ENCODE data around the gene DNAH1.
"Not testable (repeated sequence)": the region's sequence is repeated elsewhere in the genome, so short reads cannot be mapped to it uniquely, and the experiment has no call there.

DNAH1 gene

DNA sequence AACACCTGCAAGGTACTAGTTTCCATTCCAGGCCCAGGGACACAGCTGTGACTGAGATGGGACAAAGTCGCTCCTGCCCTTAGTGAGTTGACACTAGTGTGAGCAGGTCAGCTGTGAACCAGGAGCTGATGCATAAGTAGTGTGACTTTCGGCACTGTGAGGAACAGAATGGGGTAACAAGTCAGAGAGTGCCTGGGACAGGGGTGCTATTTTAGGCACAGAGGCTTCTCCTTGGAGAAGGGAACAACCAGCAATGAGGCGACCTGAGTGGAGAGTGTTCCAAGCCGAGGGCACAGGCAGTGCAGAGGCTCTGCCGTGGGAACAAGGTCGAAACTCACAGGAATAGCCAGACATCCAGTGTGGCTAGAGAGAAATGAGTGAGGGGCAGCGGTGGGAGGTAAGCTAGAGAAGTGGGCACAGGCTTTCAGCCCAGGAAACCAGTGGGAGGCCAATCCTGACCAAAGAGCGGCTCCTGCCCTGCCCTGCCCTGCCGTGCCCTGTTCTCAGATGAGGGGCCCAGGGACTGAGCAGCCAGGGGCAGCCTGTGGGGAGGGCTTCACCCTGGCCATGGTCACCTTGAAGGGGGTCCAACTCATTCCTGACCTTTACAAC lies 14.2 kb downstream of the DNAH1 start:
- Histone ChIP-seq H3K4me2 (ENCODE audit: low read depth, low read length) (no peak overlapping the region), H3K27me3 (replicated peaks; ENCODE audit: insufficient read depth, low read length) (no peaks in the 10 kb centered on the region), H3K27ac (ENCODE audit: low read length) (no peak overlapping the region), H3K4me3 (ENCODE audit: low read length) (no peak overlapping the region), H3K36me3 (replicated peaks; ENCODE audit: insufficient read depth, low read length) (no peaks in the 10 kb centered on the region), H3K9me2 (replicated peaks; ENCODE audit: insufficient read depth, low read length) (no peaks in the 10 kb centered on the region), H3K9me3 (replicated peaks; ENCODE audit: insufficient read depth, low read length) (no peaks in the 10 kb centered on the region), H3K9ac (ENCODE audit: low read length) (no peak overlapping the region), H2AFZ (ENCODE audit: low read length) (no peak overlapping the region), H3F3A (ENCODE audit: insufficient read depth, low read length) (no peaks in the 10 kb centered on the region), H3K79me2 (ENCODE audit: low read length) (no peaks in the 10 kb centered on the region), H4K20me1 (ENCODE audit: insufficient read depth, low read length) (no peaks in the 10 kb centered on the region), H3K4me1 (ENCODE audit: low read length) (no peaks in the 10 kb centered on the region)
- TF ChIP-seq EZH2phosphoT487 (IDR thresholded peaks at IDR 0.05; ENCODE audit: low read length) = no peak
- TF ChIP-seq, protein P1, sequence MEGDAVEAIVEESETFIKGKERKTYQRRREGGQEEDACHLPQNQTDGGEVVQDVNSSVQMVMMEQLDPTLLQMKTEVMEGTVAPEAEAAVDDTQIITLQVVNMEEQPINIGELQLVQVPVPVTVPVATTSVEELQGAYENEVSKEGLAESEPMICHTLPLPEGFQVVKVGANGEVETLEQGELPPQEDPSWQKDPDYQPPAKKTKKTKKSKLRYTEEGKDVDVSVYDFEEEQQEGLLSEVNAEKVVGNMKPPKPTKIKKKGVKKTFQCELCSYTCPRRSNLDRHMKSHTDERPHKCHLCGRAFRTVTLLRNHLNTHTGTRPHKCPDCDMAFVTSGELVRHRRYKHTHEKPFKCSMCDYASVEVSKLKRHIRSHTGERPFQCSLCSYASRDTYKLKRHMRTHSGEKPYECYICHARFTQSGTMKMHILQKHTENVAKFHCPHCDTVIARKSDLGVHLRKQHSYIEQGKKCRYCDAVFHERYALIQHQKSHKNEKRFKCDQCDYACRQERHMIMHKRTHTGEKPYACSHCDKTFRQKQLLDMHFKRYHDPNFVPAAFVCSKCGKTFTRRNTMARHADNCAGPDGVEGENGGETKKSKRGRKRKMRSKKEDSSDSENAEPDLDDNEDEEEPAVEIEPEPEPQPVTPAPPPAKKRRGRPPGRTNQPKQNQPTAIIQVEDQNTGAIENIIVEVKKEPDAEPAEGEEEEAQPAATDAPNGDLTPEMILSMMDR (IDR thresholded peaks at IDR 0.05; ENCODE audit: low read length) = no peak
- DNase-seq = no peak

DNA sequence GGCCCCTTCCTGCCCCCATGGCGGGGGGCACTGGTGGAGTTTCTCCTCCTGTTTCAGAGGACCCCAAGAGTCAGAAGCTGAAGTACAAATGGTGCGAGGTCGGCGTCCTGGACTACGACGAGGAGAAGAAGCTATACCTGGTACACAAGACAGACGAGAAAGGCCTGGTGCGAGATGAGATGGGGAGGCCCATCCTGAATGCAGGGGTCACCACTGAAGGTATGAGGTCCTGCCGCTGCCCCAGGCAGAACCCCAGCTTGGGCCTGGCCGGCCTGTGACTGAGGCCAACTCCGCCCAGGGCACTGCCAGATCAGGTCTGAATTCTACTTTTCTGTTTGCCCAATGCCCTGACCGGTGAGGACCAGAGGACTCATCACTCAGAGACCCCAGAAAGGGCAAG lies 15.0 kb downstream of the DNAH1 start:
- Histone ChIP-seq H4K20me1 (ENCODE audit: insufficient read depth, low read length) (no peaks in the 10 kb centered on the region), H3K79me2 (ENCODE audit: low read length) (no peaks in the 10 kb centered on the region), H2AFZ (ENCODE audit: low read length) (no peak overlapping the region), H3K27me3 (replicated peaks; ENCODE audit: insufficient read depth, low read length) (no peaks in the 10 kb centered on the region), H3F3A (ENCODE audit: insufficient read depth, low read length) (no peaks in the 10 kb centered on the region), H3K4me2 (ENCODE audit: low read depth, low read length) (no peak overlapping the region), H3K9ac (ENCODE audit: low read length) (no peak overlapping the region), H3K4me3 (ENCODE audit: low read length) (no peak overlapping the region), H3K36me3 (replicated peaks; ENCODE audit: insufficient read depth, low read length) (no peaks in the 10 kb centered on the region), H3K9me2 (replicated peaks; ENCODE audit: insufficient read depth, low read length) (no peaks in the 10 kb centered on the region), H3K9me3 (replicated peaks; ENCODE audit: insufficient read depth, low read length) (no peaks in the 10 kb centered on the region), H3K27ac (ENCODE audit: low read length) (no peak overlapping the region), H3K4me1 (ENCODE audit: low read length) (no peaks in the 10 kb centered on the region)
- DNase-seq = no peak
- TF ChIP-seq EZH2phosphoT487 (IDR thresholded peaks at IDR 0.05; ENCODE audit: low read length) = no peak

DNA sequence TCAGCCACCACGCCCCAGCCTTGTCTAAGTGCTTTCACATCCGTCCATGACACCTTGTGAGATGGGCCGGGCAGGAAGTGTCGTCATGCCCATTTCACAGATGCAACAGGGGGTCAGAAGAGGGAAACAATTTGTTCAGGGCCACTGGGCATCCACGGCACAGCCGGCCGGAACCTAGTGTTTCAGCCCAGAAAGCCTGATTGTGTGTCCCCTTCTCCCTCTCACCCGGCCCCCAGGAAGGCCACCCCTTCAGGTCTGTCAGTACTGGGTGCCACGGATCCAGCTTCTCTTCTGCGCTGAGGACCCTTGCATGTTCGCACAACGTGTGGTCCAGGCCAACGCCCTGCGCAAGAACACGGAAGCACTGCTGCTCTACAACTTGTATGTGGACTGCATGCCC lies 15.8 kb downstream of the DNAH1 start:
- DNase-seq = no peak
- no peaks in the 10 kb centered on the region for H3K79me2 ChIP-seq (ENCODE audit: low read length)
- TF ChIP-seq EZH2phosphoT487 (IDR thresholded peaks at IDR 0.05; ENCODE audit: low read length) = no peak
- no peak for TF ChIP-seq EZH2 (optimal IDR thresholded peaks at IDR 0.05; ENCODE audit: low read depth, low read length)
- TF ChIP-seq, protein P1 (IDR thresholded peaks at IDR 0.05; ENCODE audit: low read length) = no peak
- H2AFZ ChIP-seq (ENCODE audit: low read length) = no peak overlapping the region
- no peaks in the 10 kb centered on the region for H3K9me2 ChIP-seq (replicated peaks; ENCODE audit: insufficient read depth, low read length)
- no peaks in the 10 kb centered on the region for H3K36me3 ChIP-seq (replicated peaks; ENCODE audit: insufficient read depth, low read length)
- H4K20me1 ChIP-seq (ENCODE audit: insufficient read depth, low read length) = no peaks in the 10 kb centered on the region
- no peak overlapping the region for H3K4me3 ChIP-seq (ENCODE audit: low read length)
- no peaks in the 10 kb centered on the region for H3K9me3 ChIP-seq (replicated peaks; ENCODE audit: insufficient read depth, low read length)
- H3F3A ChIP-seq (ENCODE audit: insufficient read depth, low read length) = no peaks in the 10 kb centered on the region
- no peak overlapping the region for H3K27ac ChIP-seq (ENCODE audit: low read length)
- no peaks in the 10 kb centered on the region for H3K4me1 ChIP-seq (ENCODE audit: low read length)
- H3K27me3 ChIP-seq (replicated peaks; ENCODE audit: insufficient read depth, low read length) = no peaks in the 10 kb centered on the region
- no peak overlapping the region for H3K9ac ChIP-seq (ENCODE audit: low read length)
- H3K4me2 ChIP-seq (ENCODE audit: low read depth, low read length) = no peak overlapping the region

DNA sequence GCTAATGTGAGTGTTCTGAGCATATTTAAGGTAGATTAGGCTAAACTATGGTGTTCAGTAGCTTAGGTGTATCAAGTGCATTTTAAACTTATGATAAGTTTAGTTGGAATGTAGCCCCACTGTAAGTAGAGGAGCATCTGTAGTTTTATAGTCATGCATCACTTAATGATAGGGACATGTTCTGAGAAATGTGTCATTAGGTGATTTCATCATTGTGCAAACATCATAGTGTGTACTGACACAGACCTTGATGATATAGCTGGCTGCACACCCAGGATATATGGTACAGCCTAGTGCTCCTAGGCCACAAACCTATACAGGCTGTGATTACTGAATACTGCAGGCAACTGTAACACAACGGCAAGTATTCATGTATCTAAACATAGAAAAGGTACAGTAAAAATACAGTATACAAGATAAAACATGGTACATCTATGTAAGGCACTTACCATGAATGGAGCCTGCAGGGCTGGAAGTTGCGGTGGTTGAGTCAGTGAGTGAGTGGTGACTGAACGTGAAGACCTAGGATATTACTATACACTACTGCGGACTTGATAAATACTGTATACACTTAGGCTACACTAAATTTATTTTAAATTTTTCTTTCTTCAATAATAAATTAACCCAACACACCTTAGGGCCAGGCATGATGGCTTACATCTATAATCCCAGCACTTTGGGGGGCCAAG lies 17.9 kb downstream of the DNAH1 start:
- no peak overlapping the region for H3K9ac ChIP-seq (ENCODE audit: low read length)
- no peak for TF ChIP-seq EZH2 (optimal IDR thresholded peaks at IDR 0.05; ENCODE audit: low read depth, low read length)
- H3K4me2 ChIP-seq (ENCODE audit: low read depth, low read length) = no peak overlapping the region
- no peak overlapping the region for H3K27ac ChIP-seq (ENCODE audit: low read length)
- H4K20me1 ChIP-seq (ENCODE audit: insufficient read depth, low read length) = no peaks in the 10 kb centered on the region
- H3K9me2 ChIP-seq (replicated peaks; ENCODE audit: insufficient read depth, low read length) = no peaks in the 10 kb centered on the region
- DNase-seq = no peak
- H3K79me2 ChIP-seq (ENCODE audit: low read length) = no peaks in the 10 kb centered on the region
- no peaks in the 10 kb centered on the region for H3K4me1 ChIP-seq (ENCODE audit: low read length)
- H3K4me3 ChIP-seq (ENCODE audit: low read length) = no peak overlapping the region
- H3F3A ChIP-seq (ENCODE audit: insufficient read depth, low read length) = no peaks in the 10 kb centered on the region
- H3K36me3 ChIP-seq (replicated peaks; ENCODE audit: insufficient read depth, low read length) = no peaks in the 10 kb centered on the region
- no peaks in the 10 kb centered on the region for H3K9me3 ChIP-seq (replicated peaks; ENCODE audit: insufficient read depth, low read length)
- no peaks in the 10 kb centered on the region for H3K27me3 ChIP-seq (replicated peaks; ENCODE audit: insufficient read depth, low read length)
- H2AFZ ChIP-seq (ENCODE audit: low read length) = no peak overlapping the region

DNA sequence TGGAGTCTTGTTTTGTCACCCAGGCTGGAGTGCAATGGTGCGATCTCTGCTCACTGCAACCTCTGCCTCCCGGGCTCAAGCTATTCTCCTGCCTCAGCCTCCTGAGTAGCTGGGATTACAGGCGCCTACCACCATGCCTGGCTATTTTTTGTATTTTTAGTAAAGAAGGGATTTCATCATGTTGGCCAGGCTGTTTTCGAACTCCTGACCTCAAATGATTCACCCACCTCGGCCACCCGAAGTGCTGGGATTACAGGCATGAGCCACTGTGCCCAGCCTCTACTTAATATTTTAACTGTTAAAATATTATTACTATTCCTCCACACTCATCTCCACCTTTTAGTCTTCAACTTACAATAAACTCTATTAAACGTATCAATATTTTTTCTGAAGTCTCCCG lies 22.0 kb downstream of the DNAH1 start:
- not testable (repeated sequence) for H3K27me3 ChIP-seq (replicated peaks; ENCODE audit: insufficient read depth, low read length); H2AFZ ChIP-seq (ENCODE audit: low read length); H3K9me2 ChIP-seq (replicated peaks; ENCODE audit: insufficient read depth, low read length); H3F3A ChIP-seq (ENCODE audit: insufficient read depth, low read length); H3K4me1 ChIP-seq (ENCODE audit: low read length); H3K4me3 ChIP-seq (ENCODE audit: low read length); H3K9me3 ChIP-seq (replicated peaks; ENCODE audit: insufficient read depth, low read length); H3K9ac ChIP-seq (ENCODE audit: low read length); H3K4me2 ChIP-seq (ENCODE audit: low read depth, low read length); DNase-seq; H3K36me3 ChIP-seq (replicated peaks; ENCODE audit: insufficient read depth, low read length); H4K20me1 ChIP-seq (ENCODE audit: insufficient read depth, low read length); H3K27ac ChIP-seq (ENCODE audit: low read length); H3K79me2 ChIP-seq (ENCODE audit: low read length)
